ENCODE data around the gene LRP1B.

Gene LRP1B

GRCh38 chr2:141911485-141912066 is 219.2 kb downstream of the LRP1B start:
- no peak for TF ChIP-seq EP300 (IDR thresholded peaks at IDR 0.05; ENCODE audit: borderline replicate concordance)
- no peak for TF ChIP-seq YY1 (IDR thresholded peaks at IDR 0.05; ENCODE audit: low read depth)
- no peak for TF ChIP-seq ZBTB7A (IDR thresholded peaks at IDR 0.05; ENCODE audit: low read depth)
- TF ChIP-seq RAD21 (IDR thresholded peaks at IDR 0.05; ENCODE audit: low read depth): peak; percentile 19; the same call in 1 of the 2 replicates
- no peak for TF ChIP-seq TEAD4 (IDR thresholded peaks at IDR 0.05)
- TF ChIP-seq TAF1 (IDR thresholded peaks at IDR 0.05; ENCODE audit: low read depth): no peak

DNA sequence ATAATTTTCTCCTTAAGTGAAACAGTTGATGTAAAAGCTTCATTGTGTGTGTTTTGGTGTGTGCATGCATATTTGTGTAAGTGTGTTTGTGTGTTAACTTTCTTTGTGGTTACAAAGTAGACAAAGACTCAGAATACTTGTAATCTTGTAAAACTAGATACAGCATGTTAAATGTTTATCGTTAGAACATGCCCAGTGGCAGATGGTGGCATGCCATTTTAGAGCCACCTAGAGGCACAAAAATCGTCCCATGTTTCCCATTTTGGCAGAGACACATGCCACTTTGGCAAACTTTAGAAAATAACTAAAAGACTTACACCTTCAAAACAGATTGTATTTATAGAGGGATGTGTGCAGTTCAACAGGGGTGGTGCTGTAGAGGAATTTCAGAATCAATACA is 224.1 kb downstream of the LRP1B start:
- TF ChIP-seq MAX (IDR thresholded peaks at IDR 0.05) (no peak), CREB1 (IDR thresholded peaks at IDR 0.05; ENCODE audit: low read depth) (no peak), CEBPB (IDR thresholded peaks at IDR 0.05) (no peak), EP300 (IDR thresholded peaks at IDR 0.05; ENCODE audit: borderline replicate concordance) (no peak), NFIC (IDR thresholded peaks at IDR 0.05) (no peak), TCF12 (IDR thresholded peaks at IDR 0.05; ENCODE audit: low read depth) (no peak), FOXM1 (IDR thresholded peaks at IDR 0.05; ENCODE audit: borderline replicate concordance, low read depth) (no peak), YY1 (IDR thresholded peaks at IDR 0.05; ENCODE audit: low read depth) (no peak), TEAD4 (IDR thresholded peaks at IDR 0.05) (no peak), EGR1 (IDR thresholded peaks at IDR 0.05) (no peak), RAD21 (IDR thresholded peaks at IDR 0.05; ENCODE audit: low read depth) (no peak), ZBTB7A (IDR thresholded peaks at IDR 0.05; ENCODE audit: low read depth) (no peak), REST (IDR thresholded peaks at IDR 0.05; ENCODE audit: low read depth) (no peak), TAF1 (IDR thresholded peaks at IDR 0.05; ENCODE audit: low read depth) (no peak)
- TF ChIP-seq, protein P1, sequence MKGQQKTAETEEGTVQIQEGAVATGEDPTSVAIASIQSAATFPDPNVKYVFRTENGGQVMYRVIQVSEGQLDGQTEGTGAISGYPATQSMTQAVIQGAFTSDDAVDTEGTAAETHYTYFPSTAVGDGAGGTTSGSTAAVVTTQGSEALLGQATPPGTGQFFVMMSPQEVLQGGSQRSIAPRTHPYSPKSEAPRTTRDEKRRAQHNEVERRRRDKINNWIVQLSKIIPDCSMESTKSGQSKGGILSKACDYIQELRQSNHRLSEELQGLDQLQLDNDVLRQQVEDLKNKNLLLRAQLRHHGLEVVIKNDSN (IDR thresholded peaks at IDR 0.05): no peak

- no peak for TF ChIP-seq MAX (IDR thresholded peaks at IDR 0.05)
- TF ChIP-seq TAF1 (IDR thresholded peaks at IDR 0.05; ENCODE audit: low read depth): no peak
- TF ChIP-seq TEAD4 (IDR thresholded peaks at IDR 0.05): no peak
- no peak for TF ChIP-seq CREB1 (IDR thresholded peaks at IDR 0.05; ENCODE audit: low read depth)
- TF ChIP-seq, protein P1 (IDR thresholded peaks at IDR 0.05): no peak
- no peak for TF ChIP-seq ZBTB7A (IDR thresholded peaks at IDR 0.05; ENCODE audit: low read depth)
- no peak for TF ChIP-seq CEBPB (IDR thresholded peaks at IDR 0.05)
- TF ChIP-seq REST (IDR thresholded peaks at IDR 0.05; ENCODE audit: low read depth): no peak
- no peak for TF ChIP-seq YY1 (IDR thresholded peaks at IDR 0.05; ENCODE audit: low read depth)
- TF ChIP-seq EP300 (IDR thresholded peaks at IDR 0.05; ENCODE audit: borderline replicate concordance): no peak
- TF ChIP-seq NFIC (IDR thresholded peaks at IDR 0.05): no peak
- no peak for TF ChIP-seq EGR1 (IDR thresholded peaks at IDR 0.05)
- TF ChIP-seq TCF12 (IDR thresholded peaks at IDR 0.05; ENCODE audit: low read depth): no peak
- no peak for TF ChIP-seq RAD21 (IDR thresholded peaks at IDR 0.05; ENCODE audit: low read depth)
- no peak for TF ChIP-seq FOXM1 (IDR thresholded peaks at IDR 0.05; ENCODE audit: borderline replicate concordance, low read depth)
These were observed 230.0 kb downstream of the LRP1B start for GRCh38 chr2:141900826-141901225.

GRCh38 chr2:141899740-141900139 is 231.1 kb downstream of the LRP1B start:
- TF ChIP-seq YY1 (IDR thresholded peaks at IDR 0.05; ENCODE audit: low read depth): no peak
- no peak for TF ChIP-seq ZBTB7A (IDR thresholded peaks at IDR 0.05; ENCODE audit: low read depth)
- no peak for TF ChIP-seq CEBPB (IDR thresholded peaks at IDR 0.05)
- TF ChIP-seq MAX (IDR thresholded peaks at IDR 0.05): no peak
- no peak for TF ChIP-seq REST (IDR thresholded peaks at IDR 0.05; ENCODE audit: low read depth)
- TF ChIP-seq TAF1 (IDR thresholded peaks at IDR 0.05; ENCODE audit: low read depth): no peak
- TF ChIP-seq NFIC (IDR thresholded peaks at IDR 0.05): no peak
- no peak for TF ChIP-seq TCF12 (IDR thresholded peaks at IDR 0.05; ENCODE audit: low read depth)
- no peak for TF ChIP-seq RAD21 (IDR thresholded peaks at IDR 0.05; ENCODE audit: low read depth)
- TF ChIP-seq CREB1 (IDR thresholded peaks at IDR 0.05; ENCODE audit: low read depth): no peak
- TF ChIP-seq TEAD4 (IDR thresholded peaks at IDR 0.05): no peak
- no peak for TF ChIP-seq EGR1 (IDR thresholded peaks at IDR 0.05)
- TF ChIP-seq, protein P1 (IDR thresholded peaks at IDR 0.05): no peak

Data from Ishikawa (cell line).